Measurements from ENCODE around the gene RABGGTA.

GRCh38 chr14:24278424-24278823 lies 7.0 kb upstream of the RABGGTA start:
- TF ChIP-seq CTCF (IDR thresholded peaks at IDR 0.05) = no peak
- no peak for TF ChIP-seq POLR2A (IDR thresholded peaks at IDR 0.05)

Data from breast epithelium (tissue), 3 donors.